Endodermal cell (in vitro differentiated cells): ENCODE results near the gene PDE8A. TPM values are rescaled to one million over a fixed set of nuclear protein-coding genes. Genes with fewer than 3 reads are reported as not detected.

Experiments used
- DNase-seq: peaks from one replicate; pipeline ENCODE4 v3.0.0-alpha.2; 2017
- H3K27ac ChIP-seq: 2 replicates; pipeline ENCODE4 v1.5.1; 2013; ENCODE audit warnings: mild to moderate bottlenecking, low read depth, low read length, moderate library complexity
- H3K27me3 ChIP-seq: 2 replicates; pipeline ENCODE4 v1.6.1; 2013; ENCODE audit warnings: mild to moderate bottlenecking, low read length, moderate library complexity; ENCODE audit not compliant: insufficient read depth, control insufficient read depth, poor library complexity, severe bottlenecking
- H3K36me3 ChIP-seq: 2 replicates; pipeline ENCODE4 v1.7.0; 2013; ENCODE audit warnings: mild to moderate bottlenecking, low read length, moderate library complexity; ENCODE audit not compliant: control insufficient read depth, insufficient read depth
- H3K4me1 ChIP-seq: one replicate; pipeline ENCODE4 v1.7.0; 2013; ENCODE audit warnings: low read length; ENCODE audit not compliant: control insufficient read depth, insufficient read depth
- H3K4me3 ChIP-seq: 2 replicates; pipeline ENCODE4 v1.5.1; 2013; ENCODE audit warnings: mild to moderate bottlenecking, low read length, moderate library complexity
- H3K9ac ChIP-seq: 2 replicates; pipeline ENCODE4 v1.6.1; 2013; ENCODE audit warnings: mild to moderate bottlenecking, low read length, moderate library complexity; ENCODE audit not compliant: poor library complexity, severe bottlenecking; ENCODE audit errors: extremely low read depth
- H3K9me3 ChIP-seq: 2 replicates; pipeline ENCODE4 v1.6.1; 2013; ENCODE audit warnings: mild to moderate bottlenecking, low read length, moderate library complexity; ENCODE audit not compliant: control insufficient read depth
- H3K27ac Mint-ChIP-seq: 2 replicates; pipeline ENCODE4 v1.8.0; 2020; ENCODE audit warnings: mixed read lengths
- H3K27me3 Mint-ChIP-seq: 2 replicates; pipeline ENCODE4 v1.8.0; 2021; ENCODE audit warnings: mild to moderate bottlenecking, mixed read lengths; ENCODE audit not compliant: insufficient read depth
- H3K36me3 Mint-ChIP-seq: 2 replicates; pipeline ENCODE4 v1.8.0; 2020; ENCODE audit warnings: low read depth, mixed read lengths
- H3K4me1 Mint-ChIP-seq: 2 replicates; pipeline ENCODE4 v1.8.0; 2020; ENCODE audit warnings: mixed read lengths
- H3K4me3 Mint-ChIP-seq: 2 replicates; pipeline ENCODE4 v1.8.0; 2020; ENCODE audit warnings: mild to moderate bottlenecking, moderate library complexity, mixed read lengths
- H3K9me3 Mint-ChIP-seq: 2 replicates; pipeline ENCODE4 v1.8.0; 2020; ENCODE audit warnings: mild to moderate bottlenecking, mixed read lengths
- CTCF ChIP-seq: fragments of 200-600 bp; sonication (generic); conservative IDR thresholded peaks from 2 replicates; pipeline ENCODE4 v1.5.0; 2021; ENCODE audit warnings: antibody characterized with exemption, mild to moderate bottlenecking
- WGBS, 2 experiments: methylation state at CpG; one replicate each; pipeline versions ENCODE4 v1.1.5 to v1.1.7; 2013; ENCODE audit warnings: missing lambda C conversion rate in 2 of 2, mixed read lengths in 1 of 2; ENCODE audit not compliant: insufficient coverage in 1 of 2, insufficient read length in 1 of 2; 5-methylcytosine and 5-hydroxymethylcytosine counted together
- total RNA-seq, 2 donors: library from RNA; stranded (reverse); fragmentation: NEBNext Ultra II Directional in 1 of 2; extraction: Animal tissue kit (Norgen Biotek cat#: 25700) in 1 of 2; gene quantifications; 2 replicates in 1 of 2; 3 replicates in 1 of 2; pipeline ENCODE4 v1.2.1, GENCODE V29; 2021

Gene PDE8A
- total RNA-seq, 2 donors from 2014 or later: 14.8 to 15.2 TPM

GRCh38 chr15:84961707-84962106 lies 19.9 kb upstream of the PDE8A start:
- Mint-ChIP-seq H3K27me3 (peaks cover 6% of the 10 kb centered on the region), H3K4me1 (peaks cover 22% of the 10 kb centered on the region), H3K4me3 (no peak overlapping the region), H3K36me3 (peaks cover 2% of the 10 kb centered on the region), H3K9me3 (peaks cover 16% of the 10 kb centered on the region), H3K27ac (no peak overlapping the region)
- no peak for TF ChIP-seq CTCF
- 82 to 83% methylated on average over 2 to 3 of the region's 3 CpGs for WGBS, 2 experiments
- Histone ChIP-seq H3K27me3 (no peaks in the 10 kb centered on the region), H3K36me3 (no peaks in the 10 kb centered on the region), H3K9ac (no peak overlapping the region), H3K4me3 (no peak overlapping the region), H3K27ac (no peak overlapping the region), H3K4me1 (peaks cover 6% of the 10 kb centered on the region), H3K9me3 (peaks cover 8% of the 10 kb centered on the region)
- DNase-seq: no peak

GRCh38 chr15:84962955-84963354 lies 18.7 kb upstream of the PDE8A start:
- 94 to 97% methylated on average over 2 to 3 of the region's 3 CpGs for WGBS, 2 experiments
- peaks cover 2% of the 10 kb centered on the region for H3K36me3 Mint-ChIP-seq
- no peak overlapping the region for H3K4me3 Mint-ChIP-seq

GRCh38 chr15:84967380-84967779 lies 14.3 kb upstream of the PDE8A start:
- Mint-ChIP-seq H3K9me3 (peaks cover 24% of the 10 kb centered on the region), H3K4me1 (peaks cover 1% of the 10 kb centered on the region), H3K4me3 (no peak overlapping the region), H3K36me3 (peaks cover 2% of the 10 kb centered on the region), H3K27me3 (peaks cover 16% of the 10 kb centered on the region), H3K27ac (no peak overlapping the region)
- no peaks in the 10 kb centered on the region for H3K36me3 ChIP-seq
- H3K9me3 ChIP-seq: peaks cover 9% of the 10 kb centered on the region
- no peak overlapping the region for H3K27ac ChIP-seq
- no peaks in the 10 kb centered on the region for H3K27me3 ChIP-seq
- no peak overlapping the region for H3K9ac ChIP-seq
- no peak overlapping the region for H3K4me3 ChIP-seq
- no peak for TF ChIP-seq CTCF
- DNase-seq: no peak
- no peaks in the 10 kb centered on the region for H3K4me1 ChIP-seq
- 85 to 92% methylated on average over 2 to 3 of the region's 3 CpGs for WGBS, 2 experiments

More at GRCh38 chr15:84962955-84963354, 18.7 kb upstream of the PDE8A start:
- no peaks in the 10 kb centered on the region for H3K27me3 ChIP-seq
- no peak overlapping the region for H3K9ac ChIP-seq
- H3K27ac ChIP-seq: no peak overlapping the region
- Mint-ChIP-seq H3K27me3 (peaks cover 9% of the 10 kb centered on the region), H3K27ac (no peak overlapping the region), H3K9me3 (peaks cover 20% of the 10 kb centered on the region), H3K4me1 (peaks cover 23% of the 10 kb centered on the region)
- no peak for TF ChIP-seq CTCF
- peaks cover 8% of the 10 kb centered on the region for H3K9me3 ChIP-seq
- no peak for DNase-seq
- H3K4me1 ChIP-seq: peaks cover 6% of the 10 kb centered on the region
- no peaks in the 10 kb centered on the region for H3K36me3 ChIP-seq
- H3K4me3 ChIP-seq: no peak overlapping the region
